Measurements from ENCODE around the gene EGFL6.

GRCh38 chrX:13599491-13599890, 30.1 kb downstream of the EGFL6 start:
- TF ChIP-seq CTCF (conservative IDR thresholded peaks at IDR 0.05; ENCODE audit: low read length), result no peak
- no peak for TF ChIP-seq EZH2phosphoT487 (IDR thresholded peaks at IDR 0.05; ENCODE audit: borderline replicate concordance, low read depth, low read length)

Measured in OCI-LY7 (cell line).